Liver (tissue), 9 donors: ENCODE measurements around the gene INSM1. TPM values are rescaled to one million over a fixed set of nuclear protein-coding genes. Genes with fewer than 3 reads are reported as not detected.

Source experiments
- DNase-seq: peaks from one replicate; pipeline ENCODE4 v3.0.0-alpha.2; 2017; ENCODE audit warnings: low spot score
- H3K27ac ChIP-seq, 2 donors: one replicate each; pipeline ENCODE4 v1.7.0; 2013; ENCODE audit warnings: inconsistent platforms in 2 of 2, low read length in 2 of 2, control low read depth in 1 of 2, low read depth in 1 of 2, mild to moderate bottlenecking in 1 of 2
- H3K27me3 ChIP-seq, 4 donors: one replicate each; pipeline versions ENCODE4 v1.6.1 to v1.7.0; 2013; ENCODE audit warnings: low read length in 3 of 4, inconsistent platforms in 1 of 4, mild to moderate bottlenecking in 1 of 4, moderate library complexity in 1 of 4; ENCODE audit not compliant: control insufficient read depth in 4 of 4, insufficient read depth in 4 of 4
- H3K36me3 ChIP-seq, 4 donors: one replicate each; pipeline versions ENCODE4 v1.6.1 to v1.7.0; 2013; ENCODE audit warnings: low read length in 3 of 4, mild to moderate bottlenecking in 3 of 4, low read depth in 1 of 4, moderate library complexity in 1 of 4; ENCODE audit not compliant: control insufficient read depth in 4 of 4, insufficient read depth in 3 of 4
- H3K4me1 ChIP-seq, 4 donors: one replicate each; pipeline versions ENCODE4 v1.6.1 to v1.7.0; 2013; ENCODE audit warnings: low read length in 3 of 4, mild to moderate bottlenecking in 3 of 4, moderate library complexity in 1 of 4; ENCODE audit not compliant: control insufficient read depth in 4 of 4, insufficient read depth in 4 of 4
- H3K4me3 ChIP-seq, 3 donors: one replicate each; pipeline versions ENCODE4 v1.6.1 to v1.7.0; 2013; ENCODE audit warnings: low read length in 3 of 3, control low read depth in 1 of 3, low read depth in 1 of 3, mild to moderate bottlenecking in 1 of 3
- H3K9ac ChIP-seq, 2 donors: one replicate each; pipeline ENCODE4 v1.7.0; 2013; ENCODE audit warnings: low read length in 2 of 2, mild to moderate bottlenecking in 2 of 2, moderate library complexity in 2 of 2, control low read depth in 1 of 2, low read depth in 1 of 2
- H3K9me3 ChIP-seq, 4 donors: one replicate each; pipeline versions ENCODE4 v1.6.1 to v1.7.0; 2013; ENCODE audit warnings: low read length in 3 of 4; ENCODE audit not compliant: control insufficient read depth in 4 of 4
- ATF3 ChIP-seq: IDR thresholded peaks from 2 replicates; pipeline ENCODE4 v1.6.1; 2016; ENCODE audit warnings: antibody characterized with exemption
- CTCF ChIP-seq: fragments of 150-350 bp; IDR thresholded peaks from 2 replicates; pipeline ENCODE4 v1.5.1; 2017; ENCODE audit warnings: improper control_type of control experiment, low read depth, low read length; ENCODE audit not compliant: missing input control
- EGR1 ChIP-seq, 2 donors: IDR thresholded peaks; 2 replicates each; pipeline ENCODE4 v1.6.1; 2016 to 2018; ENCODE audit warnings: antibody characterized with exemption in 2 of 2, low read depth in 2 of 2
- FOXA1 ChIP-seq: IDR thresholded peaks from 2 replicates; pipeline ENCODE4 v1.6.1; 2016; ENCODE audit warnings: antibody characterized with exemption
- GABPA ChIP-seq, 2 donors: IDR thresholded peaks in 1 of 2; conservative IDR thresholded peaks in 1 of 2; 2 replicates each; pipeline ENCODE4 v1.6.1; 2016; ENCODE audit warnings: antibody characterized with exemption in 2 of 2, mild to moderate bottlenecking in 1 of 2, moderate library complexity in 1 of 2
- HNF4A ChIP-seq, 2 donors: conservative IDR thresholded peaks; 2 replicates each; pipeline ENCODE4 v1.6.1; 2016; ENCODE audit warnings: antibody characterized with exemption in 2 of 2, mild to moderate bottlenecking in 2 of 2
- HNF4G ChIP-seq: IDR thresholded peaks from 2 replicates; pipeline ENCODE4 v1.6.1; 2016; ENCODE audit warnings: antibody characterized with exemption
- JUND ChIP-seq, 2 donors: IDR thresholded peaks; 2 replicates each; pipeline ENCODE4 v1.6.1; 2016; ENCODE audit warnings: antibody characterized with exemption in 2 of 2
- MAX ChIP-seq: IDR thresholded peaks from 2 replicates; pipeline ENCODE4 v1.6.1; 2016; ENCODE audit warnings: antibody characterized with exemption
- NR2F2 ChIP-seq: IDR thresholded peaks from 2 replicates; pipeline ENCODE4 v1.6.1; 2016; ENCODE audit warnings: antibody characterized with exemption
- RAD21 ChIP-seq, 2 donors: IDR thresholded peaks; 2 replicates each; pipeline ENCODE4 v1.6.1; 2016; ENCODE audit warnings: antibody characterized with exemption in 2 of 2, mild to moderate bottlenecking in 2 of 2
- RXRA ChIP-seq, 2 donors: IDR thresholded peaks; 2 replicates each; pipeline ENCODE4 v1.6.1; 2017 to 2018; ENCODE audit warnings: antibody characterized with exemption in 2 of 2, mild to moderate bottlenecking in 1 of 2
- SP1 ChIP-seq: IDR thresholded peaks from 2 replicates; pipeline ENCODE4 v1.6.1; 2018; ENCODE audit warnings: antibody characterized with exemption, mild to moderate bottlenecking
- TAF1 ChIP-seq: conservative IDR thresholded peaks from 2 replicates; pipeline ENCODE4 v1.6.1; 2016; ENCODE audit warnings: antibody characterized with exemption, mild to moderate bottlenecking
- YY1 ChIP-seq: IDR thresholded peaks from 2 replicates; pipeline ENCODE4 v1.6.1; 2016; ENCODE audit warnings: antibody characterized with exemption, mild to moderate bottlenecking
- ZBTB33 ChIP-seq: IDR thresholded peaks from 2 replicates; pipeline ENCODE4 v1.6.1; 2016; ENCODE audit warnings: antibody characterized with exemption
- WGBS: extraction: QIAGEN DNeasy Blood & Tissue Kit; methylation state at CpG from one replicate; pipeline ENCODE4 v1.1.7; 2013; 5-methylcytosine and 5-hydroxymethylcytosine counted together
- polyA plus RNA-seq, 2 donors: library from polyadenylated mRNA; stranded (reverse) in 1 of 2; unstranded in 1 of 2; fragments of 200-250 nt in 1 of 2; fragments of >200 nt in 1 of 2; fragmentation: Nextera tagmentation in 1 of 2; extraction: Ambion mirVana in 1 of 2; gene quantifications; one replicate each; pipeline versions ENCODE4 v1.2.1 to v1.2.3, GENCODE V29; 2013 to 2015
- total RNA-seq, 2 donors: library from RNA; depleted of rRNA; stranded (reverse); fragments of >200 nt; gene quantifications; one replicate each; pipeline ENCODE4 v1.2.3, GENCODE V29; 2014
- TF ChIP-seq, protein P1 (sequence below): IDR thresholded peaks from 2 replicates; pipeline ENCODE4 v1.6.1; 2016; ENCODE audit warnings: antibody characterized with exemption, mild to moderate bottlenecking
- donor health status: healthy.
- donor health status: healthy.
- donor health status: healthy.
- donor health status: healthy.
- donor health status: healthy.

The INSM1 gene
- total and polyA plus RNA-seq, 4 donors, result not detected

- TF ChIP-seq, protein P1, sequence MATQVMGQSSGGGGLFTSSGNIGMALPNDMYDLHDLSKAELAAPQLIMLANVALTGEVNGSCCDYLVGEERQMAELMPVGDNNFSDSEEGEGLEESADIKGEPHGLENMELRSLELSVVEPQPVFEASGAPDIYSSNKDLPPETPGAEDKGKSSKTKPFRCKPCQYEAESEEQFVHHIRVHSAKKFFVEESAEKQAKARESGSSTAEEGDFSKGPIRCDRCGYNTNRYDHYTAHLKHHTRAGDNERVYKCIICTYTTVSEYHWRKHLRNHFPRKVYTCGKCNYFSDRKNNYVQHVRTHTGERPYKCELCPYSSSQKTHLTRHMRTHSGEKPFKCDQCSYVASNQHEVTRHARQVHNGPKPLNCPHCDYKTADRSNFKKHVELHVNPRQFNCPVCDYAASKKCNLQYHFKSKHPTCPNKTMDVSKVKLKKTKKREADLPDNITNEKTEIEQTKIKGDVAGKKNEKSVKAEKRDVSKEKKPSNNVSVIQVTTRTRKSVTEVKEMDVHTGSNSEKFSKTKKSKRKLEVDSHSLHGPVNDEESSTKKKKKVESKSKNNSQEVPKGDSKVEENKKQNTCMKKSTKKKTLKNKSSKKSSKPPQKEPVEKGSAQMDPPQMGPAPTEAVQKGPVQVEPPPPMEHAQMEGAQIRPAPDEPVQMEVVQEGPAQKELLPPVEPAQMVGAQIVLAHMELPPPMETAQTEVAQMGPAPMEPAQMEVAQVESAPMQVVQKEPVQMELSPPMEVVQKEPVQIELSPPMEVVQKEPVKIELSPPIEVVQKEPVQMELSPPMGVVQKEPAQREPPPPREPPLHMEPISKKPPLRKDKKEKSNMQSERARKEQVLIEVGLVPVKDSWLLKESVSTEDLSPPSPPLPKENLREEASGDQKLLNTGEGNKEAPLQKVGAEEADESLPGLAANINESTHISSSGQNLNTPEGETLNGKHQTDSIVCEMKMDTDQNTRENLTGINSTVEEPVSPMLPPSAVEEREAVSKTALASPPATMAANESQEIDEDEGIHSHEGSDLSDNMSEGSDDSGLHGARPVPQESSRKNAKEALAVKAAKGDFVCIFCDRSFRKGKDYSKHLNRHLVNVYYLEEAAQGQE, result no peak
- TF ChIP-seq FOXA1, result no peak
- TF ChIP-seq ZBTB33, result no peak
- TF ChIP-seq MAX, result no peak
- TF ChIP-seq TAF1, result no peak
Observed at GRCh38 chr20:20341371-20341770, 26.5 kb upstream of the INSM1 start (continued).

DNA sequence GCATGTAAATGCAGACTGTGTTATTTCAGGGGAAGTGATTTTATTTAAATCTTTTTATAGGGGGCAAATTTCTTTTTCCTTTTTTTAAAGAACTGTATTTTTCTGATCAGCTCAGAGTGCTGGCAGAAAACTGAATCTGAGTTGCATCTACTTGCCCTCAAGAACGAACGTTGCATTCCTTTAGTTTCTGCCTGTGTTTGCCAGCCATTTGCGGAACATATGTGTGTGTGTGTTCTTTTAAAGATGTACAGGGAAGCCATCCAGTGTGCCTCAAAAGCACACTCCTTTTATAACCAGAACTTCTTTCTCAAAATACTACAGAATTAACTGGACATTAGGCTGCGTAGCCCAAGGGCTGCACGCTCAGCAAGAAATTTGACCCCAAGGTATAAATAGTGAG lies 25.8 kb upstream of the INSM1 start:
- Histone ChIP-seq H3K9ac (no peak overlapping the region), H3K9me3 (no peaks in the 10 kb centered on the region), H3K36me3 (no peaks in the 10 kb centered on the region), H3K4me3 (no peak overlapping the region), H3K27ac (no peak overlapping the region), H3K4me1 (no peaks in the 10 kb centered on the region), H3K27me3 (no peaks in the 10 kb centered on the region)
- WGBS, result 87% methylated on average over 5 of the region's 5 CpGs
- no peak for DNase-seq
- TF ChIP-seq ATF3 (no peak), FOXA1 (no peak), HNF4A (conservative IDR thresholded peaks at IDR 0.05) (no peak), CTCF (no peak), SP1 (no peak), TAF1 (no peak), NR2F2 (no peak), RXRA (IDR thresholded peaks at IDR 0.05) (no peak), JUND (IDR thresholded peaks at IDR 0.05) (no peak), ZBTB33 (no peak), GABPA (IDR thresholded peaks at IDR 0.05 in 1 of 2, conservative IDR thresholded peaks at IDR 0.05 in 1 of 2) (no peak), MAX (no peak), RAD21 (IDR thresholded peaks at IDR 0.05) (no peak), EGR1 (IDR thresholded peaks at IDR 0.05; ENCODE audit: low read depth in 2 of 2) (no peak), HNF4G (no peak), YY1 (no peak)
- TF ChIP-seq, protein P1, result no peak
